GM23248 (cell line): ENCODE measurements around the gene IL1R1. TPM values are rescaled to one million over a fixed set of nuclear protein-coding genes. Genes with fewer than 3 reads are reported as not detected.
A peak's percentile ranks its signal among the peaks of the same experiment; 100 is the strongest.

Source experiments
- DNase-seq: peaks from one replicate; pipeline ENCODE4 v3.0.0-alpha.2; 2015
- H2AFZ ChIP-seq: fragments of 200-600 bp; sonication (generic); 2 replicates; pipeline ENCODE4 v1.6.1; 2016; ENCODE audit warnings: antibody characterized with exemption
- H3F3A ChIP-seq: fragments of 200-600 bp; sonication (generic); 2 replicates; pipeline ENCODE4 v1.6.1; 2016; ENCODE audit warnings: mild to moderate bottlenecking, antibody characterized with exemption, mixed run types; ENCODE audit not compliant: insufficient read depth
- H3K27ac ChIP-seq: fragments of 200-600 bp; sonication (generic); 2 replicates; pipeline ENCODE4 v1.5.1; 2016; ENCODE audit warnings: mild to moderate bottlenecking
- H3K27me3 ChIP-seq: fragments of 200-600 bp; sonication (generic); replicated peaks from 2 replicates; pipeline ENCODE4 v1.6.1; 2016; ENCODE audit warnings: mild to moderate bottlenecking; ENCODE audit not compliant: insufficient read depth
- H3K36me3 ChIP-seq: fragments of 200-600 bp; sonication (generic); 2 replicates; pipeline ENCODE4 v1.6.1; 2016; ENCODE audit warnings: low read depth, mild to moderate bottlenecking
- H3K4me1 ChIP-seq: fragments of 200-600 bp; sonication (generic); 2 replicates; pipeline ENCODE4 v1.6.1; 2016; ENCODE audit warnings: mild to moderate bottlenecking; ENCODE audit not compliant: insufficient read depth
- H3K4me2 ChIP-seq: fragments of 200-600 bp; sonication (generic); one replicate; pipeline ENCODE4 v1.6.1; 2016; ENCODE audit warnings: mild to moderate bottlenecking; ENCODE audit not compliant: unreplicated experiment
- H3K4me3 ChIP-seq: fragments of 200-600 bp; sonication (generic); 2 replicates; pipeline ENCODE4 v1.5.1; 2016; ENCODE audit warnings: mild to moderate bottlenecking
- H3K79me2 ChIP-seq: fragments of 200-600 bp; sonication (generic); 2 replicates; pipeline ENCODE4 v1.6.1; 2016; ENCODE audit warnings: mild to moderate bottlenecking; ENCODE audit not compliant: insufficient read depth
- H3K9ac ChIP-seq: fragments of 200-600 bp; sonication (generic); 2 replicates; pipeline ENCODE4 v1.6.1; 2016; ENCODE audit warnings: mild to moderate bottlenecking
- H3K9me2 ChIP-seq: fragments of 200-600 bp; sonication (generic); 2 replicates; pipeline ENCODE4 v1.6.1; 2016; ENCODE audit warnings: mixed run types, mild to moderate bottlenecking, moderate library complexity; ENCODE audit not compliant: insufficient read depth
- H3K9me3 ChIP-seq: fragments of 200-600 bp; sonication (generic); one replicate; pipeline ENCODE4 v1.6.1; 2017; ENCODE audit warnings: low read depth
- H4K20me1 ChIP-seq: fragments of 200-600 bp; sonication (generic); 2 replicates; pipeline ENCODE4 v1.6.0; 2016; ENCODE audit not compliant: insufficient read depth
- EZH2 ChIP-seq: fragments of 200-600 bp; sonication (generic); IDR thresholded peaks from 2 replicates; pipeline ENCODE4 v1.6.1; 2018; ENCODE audit warnings: antibody characterized with exemption, mild to moderate bottlenecking; ENCODE audit not compliant: insufficient read depth, poor library complexity, severe bottlenecking
- EZH2phosphoT487 ChIP-seq: fragments of 200-600 bp; sonication (generic); IDR thresholded peaks from 2 replicates; pipeline ENCODE4 v1.6.1; 2018; ENCODE audit warnings: antibody characterized with exemption, moderate library complexity, mild to moderate bottlenecking, low read depth; ENCODE audit not compliant: insufficient read depth
- WGBS, 2 experiments: methylation state at CpG; one replicate each; pipeline ENCODE4 v1.1.6; 2015 to 2017; ENCODE audit warnings: low lambda C conversion rate in 2 of 2, low coverage in 1 of 2; ENCODE audit errors: missing lambda C conversion rate in 2 of 2; 5-methylcytosine and 5-hydroxymethylcytosine counted together
- in situ Hi-C: fragments of 300-500 bp; cut with MboI; formaldehyde crosslinking; loops from 2 replicates; pipeline ENCODE4 v1.15.0; 2020
- polyA plus RNA-seq: library from polyadenylated mRNA; unstranded; fragments of >200 nt; fragmentation: Nextera tagmentation; extraction: Ambion mirVana; gene quantifications from 2 replicates; pipeline ENCODE4 v1.2.1, GENCODE V29; 2016
- total RNA-seq: library from RNA; depleted of rRNA; stranded (reverse); fragments of >200 nt; shearing (Covaris generic); gene quantifications from 2 replicates; pipeline ENCODE4 v1.2.3, GENCODE V29; 2014

The IL1R1 gene
- total and polyA plus RNA-seq, 2 experiments from 2014 or later, result 75.4 to 87.9 TPM

DNA sequence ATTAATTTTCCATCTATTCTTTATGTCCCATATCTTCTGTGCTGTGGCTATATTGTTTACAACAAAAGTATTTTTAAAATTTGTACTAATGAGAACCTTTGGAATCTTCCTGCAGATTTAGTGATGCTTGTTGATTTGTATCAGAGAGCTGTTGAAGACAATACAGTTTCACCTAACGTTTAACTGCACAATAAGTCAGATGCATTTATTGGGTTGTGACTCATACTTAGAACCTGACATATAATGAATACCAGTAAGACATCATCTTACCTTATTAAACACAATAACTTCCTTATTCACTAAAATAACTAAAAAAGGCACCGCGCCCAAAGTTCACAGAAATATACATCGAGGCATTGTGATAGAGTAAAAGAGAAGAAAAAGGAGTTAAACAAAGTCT is 43.8 kb upstream of the IL1R1 start:
- TF ChIP-seq EZH2 (no peak), EZH2phosphoT487 (no peak)
- H3K9me2 ChIP-seq, result no peaks in the 10 kb centered on the region; the same call in 1 of the 2 replicates
- no peaks in the 10 kb centered on the region for H3K27me3 ChIP-seq
- 96 to 99% methylated on average over 4 of the region's 4 CpGs for WGBS, 2 experiments
- H3K9ac ChIP-seq, result no peak overlapping the region
- no peak overlapping the region for H2AFZ ChIP-seq
- no peak overlapping the region for H3K4me2 ChIP-seq
- H3K27ac ChIP-seq, result no peak overlapping the region
- H3F3A ChIP-seq, result peaks cover 38% of the 10 kb centered on the region
- no peaks in the 10 kb centered on the region for H3K79me2 ChIP-seq
- DNase-seq, result no peak
- peaks cover 37% of the 10 kb centered on the region for H3K4me1 ChIP-seq
- H3K36me3 ChIP-seq, result no peaks in the 10 kb centered on the region
- in situ Hi-C loops, result no loop called here
- no peak overlapping the region for H3K4me3 ChIP-seq
- H4K20me1 ChIP-seq, result no peaks in the 10 kb centered on the region
- no peaks in the 10 kb centered on the region for H3K9me3 ChIP-seq

DNA sequence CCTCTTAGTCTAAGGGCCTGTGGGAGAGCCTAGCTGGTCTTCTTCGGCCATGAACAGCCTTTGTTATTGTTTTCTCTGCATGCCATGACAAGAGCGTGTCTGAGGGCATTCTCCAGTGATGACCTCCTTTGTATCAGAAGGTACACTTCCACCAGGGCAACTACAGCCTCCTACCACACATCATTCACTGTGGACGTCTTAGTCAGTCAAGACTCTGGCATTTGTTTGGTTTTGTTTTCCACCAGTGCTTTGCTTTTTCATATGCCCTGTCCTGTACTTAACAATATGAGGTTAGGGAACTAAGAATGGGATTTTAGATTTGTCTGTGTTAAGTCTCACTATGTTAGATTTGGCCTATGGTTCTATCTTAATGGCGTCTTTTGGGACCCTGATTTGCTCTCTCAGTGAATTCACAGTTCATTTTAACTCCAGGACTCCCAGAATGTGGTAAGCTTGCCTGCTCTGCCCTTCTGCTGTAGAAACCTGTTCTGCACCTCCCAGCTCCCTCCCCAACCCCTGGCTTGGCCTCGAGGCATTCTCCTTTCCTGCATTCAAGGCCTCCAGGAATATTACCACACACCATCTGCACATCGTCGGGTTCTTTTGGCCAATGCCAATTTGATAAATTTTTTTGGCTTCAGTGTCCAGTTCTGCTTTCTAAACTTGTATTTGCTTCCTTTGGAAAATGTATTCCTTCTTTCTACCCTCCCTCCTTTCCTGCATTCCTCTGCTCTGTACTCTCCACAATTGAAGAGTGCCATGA is 42.8 kb upstream of the IL1R1 start:
- H3K79me2 ChIP-seq, result no peaks in the 10 kb centered on the region
- DNase-seq, result peak; percentile 33
- no peak overlapping the region for H2AFZ ChIP-seq
- H3F3A ChIP-seq, result peaks cover 45% of the 10 kb centered on the region
- peak overlapping the region; percentile 46 for H3K9ac ChIP-seq
- H3K9me3 ChIP-seq, result no peaks in the 10 kb centered on the region
- WGBS, 2 experiments, result 71 to 72% methylated on average over 7 of the region's 7 CpGs
- no peak overlapping the region for H3K4me3 ChIP-seq
- no peaks in the 10 kb centered on the region for H4K20me1 ChIP-seq
- H3K27ac ChIP-seq, result peak overlapping the region; percentile 89
- H3K36me3 ChIP-seq, result no peaks in the 10 kb centered on the region
- in situ Hi-C loops, result no loop called here
- H3K4me1 ChIP-seq, result peaks cover 36% of the 10 kb centered on the region
- H3K9me2 ChIP-seq, result no peaks in the 10 kb centered on the region; the same call in 1 of the 2 replicates
- H3K4me2 ChIP-seq, result peak overlapping the region; percentile 50
- no peaks in the 10 kb centered on the region for H3K27me3 ChIP-seq
- TF ChIP-seq EZH2phosphoT487 (no peak), EZH2 (no peak)

DNA sequence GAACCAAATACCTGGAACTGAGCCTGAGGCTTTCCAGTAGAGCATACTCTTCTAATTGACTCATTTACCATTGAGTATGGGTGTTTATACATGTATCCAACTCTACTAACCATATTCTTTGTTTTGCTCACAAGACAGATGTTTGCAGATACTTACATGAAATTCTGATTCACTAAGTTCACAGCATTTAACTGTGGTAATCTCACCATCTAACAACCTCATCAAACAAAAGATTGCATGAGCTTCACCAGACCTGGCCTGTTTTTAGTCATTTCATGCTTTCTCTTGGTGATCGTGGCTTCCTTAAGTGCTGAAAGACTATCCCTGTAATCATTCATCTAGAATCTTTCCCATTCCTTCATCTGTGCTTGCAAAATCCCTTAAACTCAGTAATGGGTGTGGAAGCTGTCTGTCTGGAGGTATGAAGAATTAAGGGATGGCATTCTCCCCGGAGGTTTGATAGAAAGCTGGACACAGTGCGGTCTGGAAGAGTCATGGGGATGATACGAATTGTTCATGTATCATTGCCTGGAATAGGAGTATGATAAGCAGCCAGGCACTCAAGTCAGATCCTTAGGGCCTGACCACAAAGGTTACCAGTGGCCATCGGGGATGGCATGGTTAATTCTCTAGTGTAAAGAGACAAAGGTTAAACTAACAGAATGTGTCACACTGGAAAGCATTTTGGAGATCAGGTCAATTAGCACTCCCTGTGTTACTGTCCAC is 42.0 kb upstream of the IL1R1 start:
- no peaks in the 10 kb centered on the region for H3K27me3 ChIP-seq
- H3K9ac ChIP-seq, result peak overlapping the region; percentile 46
- no peaks in the 10 kb centered on the region; the same call in 1 of the 2 replicates for H3K9me2 ChIP-seq
- 14 to 17% methylated on average over 5 of the region's 5 CpGs for WGBS, 2 experiments
- peak; percentile 86 for DNase-seq
- peaks cover 4% of the 10 kb centered on the region for H3K79me2 ChIP-seq
- peak overlapping the region; percentile 50 for H3K4me2 ChIP-seq
- H3K4me1 ChIP-seq, result peaks cover 33% of the 10 kb centered on the region
- no peaks in the 10 kb centered on the region for H3K36me3 ChIP-seq
- H3K9me3 ChIP-seq, result no peaks in the 10 kb centered on the region
- in situ Hi-C loops, result no loop called here
- H3F3A ChIP-seq, result peaks cover 46% of the 10 kb centered on the region
- TF ChIP-seq EZH2phosphoT487, result peak; percentile 91
- no peak for TF ChIP-seq EZH2
- H3K27ac ChIP-seq, result peak overlapping the region; percentile 89
- no peak overlapping the region for H2AFZ ChIP-seq
- no peaks in the 10 kb centered on the region for H4K20me1 ChIP-seq
- H3K4me3 ChIP-seq, result no peak overlapping the region

DNA sequence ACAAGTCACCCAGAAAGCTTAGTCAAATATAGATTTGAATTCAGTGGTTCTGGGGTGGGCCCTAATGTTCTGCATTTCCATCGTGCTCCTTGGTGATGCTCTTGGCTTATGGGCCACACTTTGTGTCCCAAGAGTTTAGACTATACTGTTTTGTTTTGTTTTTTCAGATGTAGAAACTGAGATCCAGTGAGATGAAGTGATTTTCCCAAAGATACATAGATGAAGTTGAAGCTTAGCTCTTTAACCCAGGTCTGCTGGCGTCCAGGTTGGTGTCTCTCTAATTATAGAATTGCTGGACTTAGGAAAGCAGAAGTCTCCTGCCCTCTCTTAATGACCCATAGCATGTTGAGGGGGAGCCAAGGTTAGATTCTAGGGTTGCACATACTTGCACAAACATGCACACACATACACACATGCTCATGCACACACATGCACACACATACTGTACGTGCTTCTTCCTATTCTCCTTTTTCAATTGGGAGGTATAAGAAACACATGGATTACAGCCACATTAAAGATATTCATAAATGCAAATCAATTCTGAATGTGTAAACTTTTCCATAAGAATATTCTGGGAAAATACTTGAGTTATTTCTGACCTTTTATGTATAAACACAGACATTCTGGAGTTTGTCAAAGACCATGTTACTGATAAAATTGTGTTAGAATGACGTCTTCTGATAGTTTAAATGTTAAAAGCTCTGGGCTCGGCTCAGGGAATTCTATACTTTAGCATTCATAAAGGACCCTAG is 41.3 kb upstream of the IL1R1 start:
- H3K4me3 ChIP-seq, result no peak overlapping the region
- H3K9me2 ChIP-seq, result no peaks in the 10 kb centered on the region; the same call in 1 of the 2 replicates
- H3K36me3 ChIP-seq, result no peaks in the 10 kb centered on the region
- H2AFZ ChIP-seq, result no peak overlapping the region
- H3K27ac ChIP-seq, result peak overlapping the region; percentile 89
- in situ Hi-C loops, result no loop called here
- TF ChIP-seq EZH2 (no peak), EZH2phosphoT487 (no peak)
- H3K27me3 ChIP-seq, result no peaks in the 10 kb centered on the region
- H3K9me3 ChIP-seq, result no peaks in the 10 kb centered on the region
- peaks cover 52% of the 10 kb centered on the region for H3F3A ChIP-seq
- peak overlapping the region; percentile 26 for H3K9ac ChIP-seq
- H3K4me1 ChIP-seq, result peaks cover 38% of the 10 kb centered on the region
- no peak for DNase-seq
- no peaks in the 10 kb centered on the region for H4K20me1 ChIP-seq
- H3K4me2 ChIP-seq, result peak overlapping the region; percentile 50
- WGBS, 2 experiments, result 92 to 94% methylated on average over 5 of the region's 5 CpGs
- H3K79me2 ChIP-seq, result peaks cover 11% of the 10 kb centered on the region
